Suprapubic skin (tissue), 4 donors: Measurements from ENCODE around the gene NUDT9. TPM values are rescaled to one million over a fixed set of nuclear protein-coding genes. Genes with fewer than 3 reads are reported as not detected.

Experiments
- DNase-seq, 2 donors: peaks; one replicate each; pipeline ENCODE4 v3.0.0-alpha.2; 2019; ENCODE audit warnings: low spot score in 2 of 2
- H3K27ac ChIP-seq: fragments of 200-600 bp; sonication (generic); one replicate; pipeline ENCODE4 v1.5.1; 2019
- H3K27me3 ChIP-seq: fragments of 200-600 bp; sonication (generic); one replicate; pipeline ENCODE4 v1.5.1; 2019
- H3K36me3 ChIP-seq: fragments of 200-600 bp; sonication (generic); one replicate; pipeline ENCODE4 v1.5.1; 2019
- H3K4me1 ChIP-seq: fragments of 200-600 bp; sonication (generic); one replicate; pipeline ENCODE4 v1.5.1; 2019
- H3K4me3 ChIP-seq: fragments of 200-600 bp; sonication (generic); one replicate; pipeline ENCODE4 v1.5.1; 2019; ENCODE audit warnings: mild to moderate bottlenecking
- H3K9me3 ChIP-seq: fragments of 200-600 bp; sonication (generic); one replicate; pipeline ENCODE4 v1.5.1; 2019
- EP300 ChIP-seq: sonication (generic); formaldehyde crosslinking; IDR thresholded peaks from one replicate; pipeline ENCODE4 v1.6.1; 2017; ENCODE audit warnings: antibody characterized with exemption
- POLR2A ChIP-seq, 2 donors: fragments of 450-650 bp; IDR thresholded peaks; one replicate each; pipeline ENCODE4 v1.6.1; 2017; ENCODE audit warnings: antibody characterized with exemption in 2 of 2, mild to moderate bottlenecking in 2 of 2, moderate library complexity in 2 of 2
- POLR2AphosphoS5 ChIP-seq, 3 donors: sonication (generic); formaldehyde crosslinking; IDR thresholded peaks; one replicate each; pipeline ENCODE4 v1.6.1; 2017; ENCODE audit warnings: antibody characterized with exemption in 3 of 3
- WGBS: methylation state at CpG from one replicate; pipeline ENCODE4 v1.1.5; 2018; 5-methylcytosine and 5-hydroxymethylcytosine counted together
- total RNA-seq, 4 donors: library from RNA; depleted of rRNA; stranded (reverse); fragments of >200 nt; gene quantifications; one replicate each; pipeline ENCODE4 v1.1.0, GENCODE V29; 2016
- TF ChIP-seq, protein P1 (sequence below), 2 donors: fragments of 200-600 bp in 1 of 2; fragments of 450-650 bp in 1 of 2; sonication (generic) in 1 of 2; IDR thresholded peaks; one replicate each; pipeline ENCODE4 v1.5.1; 2016 to 2019; ENCODE audit warnings: antibody characterized with exemption in 2 of 2, mild to moderate bottlenecking in 1 of 2, moderate library complexity in 1 of 2

NUDT9 gene, protein sequence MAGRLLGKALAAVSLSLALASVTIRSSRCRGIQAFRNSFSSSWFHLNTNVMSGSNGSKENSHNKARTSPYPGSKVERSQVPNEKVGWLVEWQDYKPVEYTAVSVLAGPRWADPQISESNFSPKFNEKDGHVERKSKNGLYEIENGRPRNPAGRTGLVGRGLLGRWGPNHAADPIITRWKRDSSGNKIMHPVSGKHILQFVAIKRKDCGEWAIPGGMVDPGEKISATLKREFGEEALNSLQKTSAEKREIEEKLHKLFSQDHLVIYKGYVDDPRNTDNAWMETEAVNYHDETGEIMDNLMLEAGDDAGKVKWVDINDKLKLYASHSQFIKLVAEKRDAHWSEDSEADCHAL
- 10 to 100 TPM; 11.9 to 31.5 (median 15.6) TPM for total RNA-seq

DNA sequence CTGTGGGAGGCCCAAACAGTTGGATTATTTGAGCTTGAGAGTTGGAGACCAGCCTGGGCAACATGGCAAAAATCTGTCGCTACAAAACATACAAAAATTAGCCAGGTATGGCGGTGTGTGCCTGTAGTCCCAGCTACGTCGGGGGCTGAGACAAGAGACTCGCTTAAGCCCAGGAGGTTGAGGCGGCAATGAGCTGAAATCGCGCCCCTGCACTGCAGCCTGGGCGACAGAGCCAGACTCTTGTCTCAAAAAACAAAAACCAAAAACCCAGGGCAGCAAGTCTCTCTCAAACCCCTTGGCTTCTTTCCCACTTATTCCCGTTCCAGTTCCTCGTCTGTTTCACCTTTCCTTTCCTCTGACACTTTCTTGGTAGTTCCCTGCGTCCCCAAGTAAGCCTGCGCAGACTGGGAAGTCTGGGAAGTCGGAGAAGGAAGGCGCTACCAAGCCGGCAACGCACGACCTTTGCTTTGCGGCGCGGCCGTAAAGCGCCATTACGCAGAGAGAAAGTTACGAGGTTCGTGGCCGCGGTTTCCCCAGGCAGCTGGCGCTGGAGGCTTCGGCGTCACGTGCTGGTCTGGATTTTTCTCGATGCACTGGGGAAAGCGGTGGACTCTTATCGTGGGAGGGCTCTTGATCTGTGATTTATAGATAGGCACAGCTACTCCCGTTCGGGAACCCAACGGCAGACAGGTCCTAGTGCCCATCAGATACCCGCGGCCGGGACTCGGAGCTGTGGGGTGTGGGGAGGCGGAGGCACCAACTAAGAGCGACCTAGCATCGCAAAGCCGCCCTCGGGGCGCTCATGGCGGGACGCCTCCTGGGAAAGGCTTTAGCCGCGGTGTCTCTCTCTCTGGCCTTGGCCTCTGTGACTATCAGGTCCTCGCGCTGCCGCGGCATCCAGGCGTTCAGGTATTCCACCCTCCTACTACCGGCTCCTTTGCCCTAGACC, at the start of gene NUDT9:
Gene NUDT9, plus strand, starts transcription at position 470 of the 949 bp plus-strand sequence. Its CDS starts 333 bp downstream, at position 803.
- peak; percentile 95 for DNase-seq
- H3K4me3 ChIP-seq = peak within 1 kb of the TSS; percentile 67
- H3K4me1 ChIP-seq = peaks cover 28% of the 10 kb centered on the region
- TF ChIP-seq POLR2AphosphoS5 (IDR thresholded peaks at IDR 0.05) (peak; percentile 36 to 90 (median 79)), POLR2A (IDR thresholded peaks at IDR 0.05) (peak in 1 of 2 donors; percentile 78)
- TF ChIP-seq, protein P1, sequence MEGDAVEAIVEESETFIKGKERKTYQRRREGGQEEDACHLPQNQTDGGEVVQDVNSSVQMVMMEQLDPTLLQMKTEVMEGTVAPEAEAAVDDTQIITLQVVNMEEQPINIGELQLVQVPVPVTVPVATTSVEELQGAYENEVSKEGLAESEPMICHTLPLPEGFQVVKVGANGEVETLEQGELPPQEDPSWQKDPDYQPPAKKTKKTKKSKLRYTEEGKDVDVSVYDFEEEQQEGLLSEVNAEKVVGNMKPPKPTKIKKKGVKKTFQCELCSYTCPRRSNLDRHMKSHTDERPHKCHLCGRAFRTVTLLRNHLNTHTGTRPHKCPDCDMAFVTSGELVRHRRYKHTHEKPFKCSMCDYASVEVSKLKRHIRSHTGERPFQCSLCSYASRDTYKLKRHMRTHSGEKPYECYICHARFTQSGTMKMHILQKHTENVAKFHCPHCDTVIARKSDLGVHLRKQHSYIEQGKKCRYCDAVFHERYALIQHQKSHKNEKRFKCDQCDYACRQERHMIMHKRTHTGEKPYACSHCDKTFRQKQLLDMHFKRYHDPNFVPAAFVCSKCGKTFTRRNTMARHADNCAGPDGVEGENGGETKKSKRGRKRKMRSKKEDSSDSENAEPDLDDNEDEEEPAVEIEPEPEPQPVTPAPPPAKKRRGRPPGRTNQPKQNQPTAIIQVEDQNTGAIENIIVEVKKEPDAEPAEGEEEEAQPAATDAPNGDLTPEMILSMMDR (IDR thresholded peaks at IDR 0.05) = no peak
- H3K27ac ChIP-seq = peak within 1 kb of the TSS; percentile 93
- H3K36me3 ChIP-seq = no peaks in the 10 kb centered on the region
- no peaks in the 10 kb centered on the region for H3K27me3 ChIP-seq
- WGBS = under 1% methylated on average over 44 of the region's 58 CpGs
- no peaks in the 10 kb centered on the region for H3K9me3 ChIP-seq

DNA sequence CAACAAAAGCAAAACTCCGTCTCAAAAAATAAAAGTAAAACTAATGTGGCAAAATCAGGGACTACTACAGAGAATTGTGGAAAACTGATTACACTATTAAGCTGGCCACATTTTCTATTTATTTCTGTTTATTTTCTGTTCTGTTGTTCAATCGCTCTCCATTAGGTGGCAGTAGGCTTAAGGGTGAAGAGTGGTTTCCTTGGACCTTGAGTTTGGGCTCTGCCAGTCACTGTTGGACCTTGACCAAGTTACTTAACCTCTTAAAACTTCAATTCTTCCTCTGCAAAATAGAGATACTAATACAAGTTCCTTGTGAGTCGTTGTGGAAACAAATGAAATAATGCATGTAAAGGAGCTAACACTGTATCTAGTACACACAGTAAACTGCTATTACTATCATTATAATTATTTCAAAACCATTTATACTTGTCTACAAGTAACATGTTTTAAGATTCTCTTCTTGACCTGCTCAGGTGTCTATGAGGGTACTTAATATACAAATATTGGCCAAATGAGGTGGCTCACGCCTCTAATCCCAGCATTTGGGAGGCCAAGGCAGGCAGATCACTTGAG, 46.6 kb upstream of the NUDT9 start:
- no peaks in the 10 kb centered on the region for H3K4me1 ChIP-seq
- H3K27me3 ChIP-seq = no peaks in the 10 kb centered on the region
- no peak for DNase-seq
- H3K27ac ChIP-seq = no peak overlapping the region
- H3K36me3 ChIP-seq = peaks cover 31% of the 10 kb centered on the region
- H3K9me3 ChIP-seq = no peaks in the 10 kb centered on the region
- no peak overlapping the region for H3K4me3 ChIP-seq
- TF ChIP-seq POLR2AphosphoS5 (IDR thresholded peaks at IDR 0.05) = no peak
- TF ChIP-seq, protein P1 (IDR thresholded peaks at IDR 0.05) = peak; percentile 53 to 66
- no peak for TF ChIP-seq POLR2A (IDR thresholded peaks at IDR 0.05)
- no peak for TF ChIP-seq EP300
- WGBS = 53% methylated on average over 4 of the region's 4 CpGs

DNA sequence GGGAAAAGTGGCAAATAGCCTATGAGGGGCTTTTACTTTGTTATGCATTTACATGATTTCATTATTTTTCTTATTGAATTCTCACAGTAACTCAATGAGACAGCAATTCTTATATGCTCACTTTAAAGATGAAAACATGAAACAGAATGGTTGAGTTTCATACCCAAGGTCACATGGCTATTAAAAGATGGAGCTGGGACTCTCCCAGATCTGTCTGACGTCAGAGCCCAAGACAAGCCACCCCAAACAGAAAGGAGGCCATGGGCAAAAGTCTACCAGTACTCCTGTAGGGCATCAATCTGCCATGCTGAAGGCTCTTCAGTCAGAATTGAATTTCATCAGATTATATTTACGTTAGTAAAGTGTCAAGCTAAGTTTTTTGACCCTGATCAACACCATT, 44.6 kb upstream of the NUDT9 start:
- Histone ChIP-seq H3K9me3 (no peaks in the 10 kb centered on the region), H3K27me3 (no peaks in the 10 kb centered on the region), H3K36me3 (peaks cover 28% of the 10 kb centered on the region), H3K4me1 (no peaks in the 10 kb centered on the region), H3K27ac (no peak overlapping the region), H3K4me3 (no peak overlapping the region)
- 81% methylated on average over 2 of the region's 2 CpGs for WGBS
- no peak for TF ChIP-seq EP300
- TF ChIP-seq POLR2AphosphoS5 (IDR thresholded peaks at IDR 0.05) = no peak
- no peak for TF ChIP-seq POLR2A (IDR thresholded peaks at IDR 0.05)
- TF ChIP-seq, protein P1 (IDR thresholded peaks at IDR 0.05) = no peak
- DNase-seq = no peak

DNA sequence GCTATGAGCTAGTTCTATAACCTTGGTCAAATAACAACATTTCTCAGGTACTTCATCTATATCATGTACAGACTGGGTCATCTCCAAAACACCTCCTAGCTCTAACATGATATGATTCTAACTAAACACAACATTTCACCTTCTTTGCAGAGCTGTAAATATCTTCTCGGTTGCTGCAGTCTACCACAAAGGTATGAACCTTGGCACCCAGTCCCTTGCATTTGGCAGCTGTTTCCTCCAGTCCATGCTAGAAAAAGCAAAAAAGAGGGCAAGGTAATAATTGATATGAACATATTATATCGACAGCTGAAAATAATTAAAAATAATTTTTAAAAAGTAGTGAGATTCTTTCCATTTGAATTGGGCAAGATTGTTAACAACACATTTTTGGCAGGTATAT, 40.3 kb upstream of the NUDT9 start:
- peaks cover 15% of the 10 kb centered on the region for H3K36me3 ChIP-seq
- no peak for DNase-seq
- H3K9me3 ChIP-seq = no peaks in the 10 kb centered on the region
- TF ChIP-seq POLR2AphosphoS5 (IDR thresholded peaks at IDR 0.05) (no peak), POLR2A (IDR thresholded peaks at IDR 0.05) (no peak), EP300 (no peak)
- TF ChIP-seq, protein P1 (IDR thresholded peaks at IDR 0.05) = no peak
- no peaks in the 10 kb centered on the region for H3K4me1 ChIP-seq
- H3K4me3 ChIP-seq = no peak overlapping the region
- 55% methylated on average over 2 of the region's 2 CpGs for WGBS
- H3K27ac ChIP-seq = no peak overlapping the region
- H3K27me3 ChIP-seq = no peaks in the 10 kb centered on the region
